Activated T-helper 2 cell treated with anti-CD3 and anti-CD28 coated beads, Interferon-gamma antibody, Interleukin-2, Interleukin-4, amounts not matched to agents 10 μg/mL and 5 μg/mL and 100 μg/mL, durations not matched to agents 14 hours and 24 hours and 36 hours (primary cell): Measurements from ENCODE around the gene CNIH3. TPM values are rescaled to one million over a fixed set of nuclear protein-coding genes. Genes with fewer than 3 reads are reported as not detected.

ENCODE experiments used
- DNase-seq: peaks from one replicate; pipeline ENCODE4 v3.0.0; 2021; ENCODE audit warnings: low spot score
- H3K27ac Mint-ChIP-seq: one replicate; pipeline ENCODE4 v1.8.0; 2021; ENCODE audit warnings: mixed read lengths
- H3K27me3 Mint-ChIP-seq: one replicate; pipeline ENCODE4 v1.8.0; 2021; ENCODE audit warnings: low read depth, mixed read lengths
- H3K36me3 Mint-ChIP-seq: one replicate; pipeline ENCODE4 v1.8.0; 2021; ENCODE audit warnings: low read depth, mixed read lengths
- H3K4me1 Mint-ChIP-seq: one replicate; pipeline ENCODE4 v1.8.0; 2021; ENCODE audit warnings: low read depth, mixed read lengths
- H3K4me3 Mint-ChIP-seq: one replicate; pipeline ENCODE4 v1.8.0; 2021; ENCODE audit warnings: low read depth, mild to moderate bottlenecking, moderate library complexity, mixed read lengths
- H3K9me3 Mint-ChIP-seq: one replicate; pipeline ENCODE4 v1.8.0; 2021; ENCODE audit warnings: mixed read lengths
- intact Hi-C: fragments of 100-400 bp; cut with micrococcal nuclease; formaldehyde crosslinking; loops from one replicate; pipeline ENCODE4 v1.15.1; 2023
- total RNA-seq: library from RNA; stranded (reverse); gene quantifications from 2 replicates; pipeline ENCODE4 v1.2.3, GENCODE V29; 2022

CNIH3 gene
- total RNA-seq, 1 donor from 2014 or later: 1.5 TPM

GRCh38 chr1:224724566-224724965, 108.4 kb downstream of the CNIH3 start:
- Mint-ChIP-seq H3K27ac (no peak overlapping the region), H3K27me3 (peaks cover 5% of the 10 kb centered on the region), H3K4me1 (peaks cover 2% of the 10 kb centered on the region), H3K9me3 (no peaks in the 10 kb centered on the region), H3K36me3 (no peaks in the 10 kb centered on the region), H3K4me3 (no peak overlapping the region)
- intact Hi-C loops: no loop called here
- no peak for DNase-seq

GRCh38 chr1:224726441-224727182, 110.5 kb downstream of the CNIH3 start:
- Mint-ChIP-seq H3K4me3 (no peak overlapping the region), H3K36me3 (no peaks in the 10 kb centered on the region), H3K9me3 (no peaks in the 10 kb centered on the region), H3K27ac (no peak overlapping the region), H3K27me3 (peaks cover under 1% of the 10 kb centered on the region), H3K4me1 (peaks cover 2% of the 10 kb centered on the region)
- intact Hi-C loops: no loop called here
- no peak for DNase-seq

- intact Hi-C loops: no loop called here
- Mint-ChIP-seq H3K27ac (no peak overlapping the region), H3K4me1 (peaks cover 2% of the 10 kb centered on the region), H3K4me3 (no peak overlapping the region), H3K9me3 (no peaks in the 10 kb centered on the region), H3K27me3 (peaks cover 2% of the 10 kb centered on the region), H3K36me3 (no peaks in the 10 kb centered on the region)
- no peak for DNase-seq
Observed at GRCh38 chr1:224727351-224728289, 111.5 kb downstream of the CNIH3 start.

GRCh38 chr1:224730540-224730939, 114.4 kb downstream of the CNIH3 start:
- Mint-ChIP-seq H3K27ac (no peak overlapping the region), H3K9me3 (no peaks in the 10 kb centered on the region), H3K27me3 (peaks cover 2% of the 10 kb centered on the region), H3K4me3 (no peak overlapping the region), H3K4me1 (peaks cover 8% of the 10 kb centered on the region), H3K36me3 (no peaks in the 10 kb centered on the region)
- intact Hi-C loops: no loop called here
- no peak for DNase-seq

- intact Hi-C loops: no loop called here
- Mint-ChIP-seq H3K36me3 (no peaks in the 10 kb centered on the region), H3K4me3 (no peak overlapping the region), H3K27me3 (peaks cover 2% of the 10 kb centered on the region), H3K27ac (no peak overlapping the region), H3K4me1 (peaks cover 8% of the 10 kb centered on the region), H3K9me3 (no peaks in the 10 kb centered on the region)
- DNase-seq: no peak
Observed at GRCh38 chr1:224730965-224731364, 114.8 kb downstream of the CNIH3 start.

GRCh38 chr1:224731633-224732032, 115.5 kb downstream of the CNIH3 start:
- no peaks in the 10 kb centered on the region for H3K9me3 Mint-ChIP-seq
- peaks cover 8% of the 10 kb centered on the region for H3K4me1 Mint-ChIP-seq
- no peak overlapping the region for H3K27ac Mint-ChIP-seq
- H3K36me3 Mint-ChIP-seq: no peaks in the 10 kb centered on the region
- peaks cover 2% of the 10 kb centered on the region for H3K27me3 Mint-ChIP-seq
- H3K4me3 Mint-ChIP-seq: no peak overlapping the region
- DNase-seq: no peak
- intact Hi-C loops: no loop called here

GRCh38 chr1:224732377-224733026, 116.4 kb downstream of the CNIH3 start:
- Mint-ChIP-seq H3K9me3 (no peaks in the 10 kb centered on the region), H3K27me3 (peaks cover 4% of the 10 kb centered on the region), H3K4me1 (peaks cover 6% of the 10 kb centered on the region), H3K4me3 (no peak overlapping the region), H3K36me3 (no peaks in the 10 kb centered on the region), H3K27ac (no peak overlapping the region)
- no peak for DNase-seq
- intact Hi-C loops: no loop called here

GRCh38 chr1:224733027-224733911, 117.2 kb downstream of the CNIH3 start:
- no peaks in the 10 kb centered on the region for H3K9me3 Mint-ChIP-seq
- H3K27me3 Mint-ChIP-seq: peaks cover 7% of the 10 kb centered on the region
- H3K4me1 Mint-ChIP-seq: peaks cover 6% of the 10 kb centered on the region
- no peak for DNase-seq
- intact Hi-C loops: no loop called here
- H3K27ac Mint-ChIP-seq: no peak overlapping the region
- no peak overlapping the region for H3K4me3 Mint-ChIP-seq
- no peaks in the 10 kb centered on the region for H3K36me3 Mint-ChIP-seq

GRCh38 chr1:224734261-224734935, 118.3 kb downstream of the CNIH3 start:
- H3K27ac Mint-ChIP-seq: no peak overlapping the region
- DNase-seq: no peak

GRCh38 chr1:224735159-224735558, 119.0 kb downstream of the CNIH3 start:
- peaks cover 7% of the 10 kb centered on the region for H3K4me1 Mint-ChIP-seq
- no peak overlapping the region for H3K27ac Mint-ChIP-seq
- peaks cover 9% of the 10 kb centered on the region for H3K27me3 Mint-ChIP-seq
- no peak for DNase-seq
- no peaks in the 10 kb centered on the region for H3K36me3 Mint-ChIP-seq
- no peaks in the 10 kb centered on the region for H3K9me3 Mint-ChIP-seq
- intact Hi-C loops: no loop called here
- no peak overlapping the region for H3K4me3 Mint-ChIP-seq

More at GRCh38 chr1:224734261-224734935, 118.3 kb downstream of the CNIH3 start:
- Mint-ChIP-seq H3K9me3 (no peaks in the 10 kb centered on the region), H3K4me1 (peaks cover 6% of the 10 kb centered on the region), H3K36me3 (no peaks in the 10 kb centered on the region), H3K4me3 (no peak overlapping the region), H3K27me3 (peaks cover 9% of the 10 kb centered on the region)
- intact Hi-C loops: no loop called here

GRCh38 chr1:224736619-224737352, 120.7 kb downstream of the CNIH3 start:
- Mint-ChIP-seq H3K27ac (no peak overlapping the region), H3K36me3 (no peaks in the 10 kb centered on the region), H3K4me3 (no peak overlapping the region), H3K27me3 (peaks cover 7% of the 10 kb centered on the region), H3K9me3 (no peaks in the 10 kb centered on the region), H3K4me1 (peaks cover 9% of the 10 kb centered on the region)
- DNase-seq: no peak
- intact Hi-C loops: no loop called here
